ENCODE data around the gene RANBP3. TPM values are rescaled to one million over a fixed set of nuclear protein-coding genes. Genes with fewer than 3 reads are reported as not detected.
"Not testable (repeated sequence)": the region's sequence is repeated elsewhere in the genome, so short reads cannot be mapped to it uniquely, and the experiment has no call there.

The RANBP3 gene
- 10 to 100 TPM; 55.6 to 85.0 (median 78.0) TPM for total RNA-seq

GRCh38 chr19:5977785-5978605 lies at the start of gene RANBP3:
RANBP3 (minus strand) TSS chr19:5978140; CDS start chr19:5978082, 58 bp downstream.
- Histone ChIP-seq H3K4me1 (peaks cover 47% of the 10 kb centered on the region), H3K9me3 (no peaks in the 10 kb centered on the region), H3K36me3 (peaks cover 14% of the 10 kb centered on the region), H3K27me3 (no peaks in the 10 kb centered on the region), H3K4me3 (peak within 1 kb of the TSS; percentile 73), H3K27ac (peak within 1 kb of the TSS; percentile 83)
- DNase-seq (ENCODE audit: low spot score in 2 of 2) = peak; percentile 98 to 99
- 0% methylated on average over 4 of the region's 88 CpGs for WGBS
- TF ChIP-seq POLR2A (IDR thresholded peaks at IDR 0.05) (peak in 1 of 2 donors; percentile 47), CTCF (IDR thresholded peaks at IDR 0.05) (no peak), EP300 (IDR thresholded peaks at IDR 0.05) (no peak), POLR2AphosphoS5 (IDR thresholded peaks at IDR 0.05) (peak in 1 of 3 donors; percentile 68)

GRCh38 chr19:6026390-6027227 lies 48.7 kb upstream of the RANBP3 start:
- no peaks in the 10 kb centered on the region for H3K27me3 ChIP-seq
- peaks cover 2% of the 10 kb centered on the region for H3K4me1 ChIP-seq
- peaks cover 20% of the 10 kb centered on the region for H3K36me3 ChIP-seq
- peak; percentile 37 to 45 for DNase-seq (ENCODE audit: low spot score in 2 of 2)
- no peak overlapping the region for H3K27ac ChIP-seq
- H3K9me3 ChIP-seq = no peaks in the 10 kb centered on the region
- TF ChIP-seq EP300 (IDR thresholded peaks at IDR 0.05) = no peak
- TF ChIP-seq POLR2AphosphoS5 (IDR thresholded peaks at IDR 0.05) = no peak
- no peak for TF ChIP-seq POLR2A (IDR thresholded peaks at IDR 0.05)
- no peak for TF ChIP-seq CTCF (IDR thresholded peaks at IDR 0.05)
- H3K4me3 ChIP-seq = no peak overlapping the region
- WGBS = 95% methylated on average over 30 of the region's 30 CpGs

GRCh38 chr19:6024756-6025155 lies 46.8 kb upstream of the RANBP3 start:
- H3K27me3 ChIP-seq; H3K9me3 ChIP-seq; DNase-seq (ENCODE audit: low spot score in 2 of 2); H3K4me1 ChIP-seq; H3K27ac ChIP-seq; H3K4me3 ChIP-seq: not testable (repeated sequence)
- H3K36me3 ChIP-seq = peaks cover 20% of the 10 kb centered on the region
- 93% methylated on average over 27 of the region's 27 CpGs for WGBS

- 81% methylated on average over 12 of the region's 12 CpGs for WGBS
- Histone ChIP-seq H3K4me3 (no peak overlapping the region), H3K27ac (no peak overlapping the region), H3K36me3 (peaks cover 20% of the 10 kb centered on the region), H3K27me3 (no peaks in the 10 kb centered on the region), H3K9me3 (no peaks in the 10 kb centered on the region), H3K4me1 (peaks cover 2% of the 10 kb centered on the region)
- no peak for DNase-seq (ENCODE audit: low spot score in 2 of 2)
- TF ChIP-seq POLR2AphosphoS5 (IDR thresholded peaks at IDR 0.05) = no peak
- TF ChIP-seq CTCF (IDR thresholded peaks at IDR 0.05) = no peak
- TF ChIP-seq POLR2A (IDR thresholded peaks at IDR 0.05) = no peak
- no peak for TF ChIP-seq EP300 (IDR thresholded peaks at IDR 0.05)
Measured at GRCh38 chr19:6023936-6024335, 46.0 kb upstream of the RANBP3 start.

GRCh38 chr19:6023085-6023682 lies 45.2 kb upstream of the RANBP3 start:
- Histone ChIP-seq H3K27me3 (no peaks in the 10 kb centered on the region), H3K9me3 (no peaks in the 10 kb centered on the region), H3K4me1 (peaks cover 2% of the 10 kb centered on the region), H3K36me3 (peaks cover 20% of the 10 kb centered on the region), H3K4me3 (no peak overlapping the region), H3K27ac (no peak overlapping the region)
- DNase-seq (ENCODE audit: low spot score in 2 of 2) = no peak
- no peak for TF ChIP-seq CTCF (IDR thresholded peaks at IDR 0.05)
- TF ChIP-seq POLR2AphosphoS5 (IDR thresholded peaks at IDR 0.05) = no peak
- no peak for TF ChIP-seq EP300 (IDR thresholded peaks at IDR 0.05)
- no peak for TF ChIP-seq POLR2A (IDR thresholded peaks at IDR 0.05)
- WGBS = 68% methylated on average over 19 of the region's 21 CpGs
